Cardiac muscle cell (in vitro differentiated cells and primary cell): ENCODE data around the gene LAYN. TPM values are rescaled to one million over a fixed set of nuclear protein-coding genes. Genes with fewer than 3 reads are reported as not detected.
A peak's percentile ranks its signal among the peaks of the same experiment; 100 is the strongest.

Source experiments
- DNase-seq, 2 donors: peaks; one replicate each; pipeline versions ENCODE4 v3.0.0 to v3.0.0-alpha.2; 2010 to 2017; ENCODE audit warnings: low read depth in 1 of 2, low spot score in 1 of 2
- H3K27ac ChIP-seq: fragments of 200-600 bp; sonication (generic); 2 replicates; pipeline ENCODE4 v1.5.1; 2016
- H3K27me3 ChIP-seq: fragments of 200-600 bp; sonication (generic); 2 replicates; pipeline ENCODE4 v1.6.0; 2016; ENCODE audit warnings: control low read depth
- H3K36me3 ChIP-seq: fragments of 200-600 bp; sonication (generic); 2 replicates; pipeline ENCODE4 v1.5.1; 2016; ENCODE audit warnings: control low read depth
- H3K4me1 ChIP-seq: fragments of 200-600 bp; sonication (generic); 2 replicates; pipeline ENCODE4 v1.8.1; 2017; ENCODE audit warnings: low read depth, mild to moderate bottlenecking, mixed run types
- H3K4me3 ChIP-seq: fragments of 200-600 bp; sonication (generic); 2 replicates; pipeline ENCODE4 v1.5.1; 2016; ENCODE audit warnings: mild to moderate bottlenecking
- H3K9me3 ChIP-seq: fragments of 200-600 bp; sonication (generic); 2 replicates; pipeline ENCODE4 v1.5.1; 2017; ENCODE audit warnings: low read depth, mild to moderate bottlenecking, control low read depth
- polyA plus RNA-seq: library from polyadenylated mRNA; unstranded; fragments of >200 nt; fragmentation: Nextera tagmentation; extraction: Ambion mirVana; gene quantifications from 2 replicates; pipeline ENCODE4 v1.2.1, GENCODE V29; 2016
- total RNA-seq: library from RNA; depleted of rRNA; stranded (reverse); fragments of >200 nt; gene quantifications from 2 replicates; pipeline ENCODE4 v1.2.3, GENCODE V29; 2016
- TF ChIP-seq, protein P1 (sequence below): IDR thresholded peaks from 2 replicates; pipeline ENCODE4 v1.5.1; 2012; ENCODE audit warnings: low read depth, mild to moderate bottlenecking, low read length

The LAYN gene
- total and polyA plus RNA-seq, 2 experiments from 2014 or later: 1.1 to 2.6 TPM

GRCh38 chr11:111598148-111598547, 57.6 kb downstream of the LAYN start:
- Histone ChIP-seq H3K36me3 (no peaks in the 10 kb centered on the region), H3K27me3 (no peaks in the 10 kb centered on the region), H3K4me3 (no peak overlapping the region), H3K27ac (no peak overlapping the region), H3K4me1 (no peaks in the 10 kb centered on the region), H3K9me3 (no peaks in the 10 kb centered on the region)
- TF ChIP-seq, protein P1, sequence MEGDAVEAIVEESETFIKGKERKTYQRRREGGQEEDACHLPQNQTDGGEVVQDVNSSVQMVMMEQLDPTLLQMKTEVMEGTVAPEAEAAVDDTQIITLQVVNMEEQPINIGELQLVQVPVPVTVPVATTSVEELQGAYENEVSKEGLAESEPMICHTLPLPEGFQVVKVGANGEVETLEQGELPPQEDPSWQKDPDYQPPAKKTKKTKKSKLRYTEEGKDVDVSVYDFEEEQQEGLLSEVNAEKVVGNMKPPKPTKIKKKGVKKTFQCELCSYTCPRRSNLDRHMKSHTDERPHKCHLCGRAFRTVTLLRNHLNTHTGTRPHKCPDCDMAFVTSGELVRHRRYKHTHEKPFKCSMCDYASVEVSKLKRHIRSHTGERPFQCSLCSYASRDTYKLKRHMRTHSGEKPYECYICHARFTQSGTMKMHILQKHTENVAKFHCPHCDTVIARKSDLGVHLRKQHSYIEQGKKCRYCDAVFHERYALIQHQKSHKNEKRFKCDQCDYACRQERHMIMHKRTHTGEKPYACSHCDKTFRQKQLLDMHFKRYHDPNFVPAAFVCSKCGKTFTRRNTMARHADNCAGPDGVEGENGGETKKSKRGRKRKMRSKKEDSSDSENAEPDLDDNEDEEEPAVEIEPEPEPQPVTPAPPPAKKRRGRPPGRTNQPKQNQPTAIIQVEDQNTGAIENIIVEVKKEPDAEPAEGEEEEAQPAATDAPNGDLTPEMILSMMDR: no peak
- no peak for DNase-seq

DNA sequence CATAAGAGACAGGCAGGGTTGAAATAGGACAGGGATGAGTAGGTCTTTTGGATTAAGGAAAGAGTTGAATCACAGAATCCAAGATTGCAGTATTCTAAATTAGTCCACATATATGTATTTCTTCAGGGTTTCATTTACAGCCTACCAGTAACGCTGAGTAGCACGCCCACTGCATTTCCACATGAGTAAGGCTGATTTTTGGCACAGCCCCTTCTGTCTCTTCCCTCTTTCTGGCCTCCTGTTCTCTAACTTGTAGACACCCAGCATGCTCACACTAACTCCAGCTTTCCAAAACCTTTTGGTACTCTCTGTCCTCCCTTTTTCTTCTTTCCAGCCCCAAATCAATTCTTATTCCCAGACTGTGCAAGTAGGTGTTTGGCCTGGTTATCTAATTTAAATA, 58.0 kb downstream of the LAYN start:
- DNase-seq: peak in 1 of 2 donors; percentile 74
- Histone ChIP-seq H3K27ac (no peak overlapping the region), H3K4me1 (peaks cover under 1% of the 10 kb centered on the region), H3K4me3 (no peak overlapping the region), H3K36me3 (no peaks in the 10 kb centered on the region), H3K9me3 (no peaks in the 10 kb centered on the region), H3K27me3 (no peaks in the 10 kb centered on the region)
- TF ChIP-seq, protein P1: no peak

- peaks cover 8% of the 10 kb centered on the region for H3K4me1 ChIP-seq
- no peak for DNase-seq
Measured at GRCh38 chr11:111601636-111601978, 61.1 kb downstream of the LAYN start.

DNA sequence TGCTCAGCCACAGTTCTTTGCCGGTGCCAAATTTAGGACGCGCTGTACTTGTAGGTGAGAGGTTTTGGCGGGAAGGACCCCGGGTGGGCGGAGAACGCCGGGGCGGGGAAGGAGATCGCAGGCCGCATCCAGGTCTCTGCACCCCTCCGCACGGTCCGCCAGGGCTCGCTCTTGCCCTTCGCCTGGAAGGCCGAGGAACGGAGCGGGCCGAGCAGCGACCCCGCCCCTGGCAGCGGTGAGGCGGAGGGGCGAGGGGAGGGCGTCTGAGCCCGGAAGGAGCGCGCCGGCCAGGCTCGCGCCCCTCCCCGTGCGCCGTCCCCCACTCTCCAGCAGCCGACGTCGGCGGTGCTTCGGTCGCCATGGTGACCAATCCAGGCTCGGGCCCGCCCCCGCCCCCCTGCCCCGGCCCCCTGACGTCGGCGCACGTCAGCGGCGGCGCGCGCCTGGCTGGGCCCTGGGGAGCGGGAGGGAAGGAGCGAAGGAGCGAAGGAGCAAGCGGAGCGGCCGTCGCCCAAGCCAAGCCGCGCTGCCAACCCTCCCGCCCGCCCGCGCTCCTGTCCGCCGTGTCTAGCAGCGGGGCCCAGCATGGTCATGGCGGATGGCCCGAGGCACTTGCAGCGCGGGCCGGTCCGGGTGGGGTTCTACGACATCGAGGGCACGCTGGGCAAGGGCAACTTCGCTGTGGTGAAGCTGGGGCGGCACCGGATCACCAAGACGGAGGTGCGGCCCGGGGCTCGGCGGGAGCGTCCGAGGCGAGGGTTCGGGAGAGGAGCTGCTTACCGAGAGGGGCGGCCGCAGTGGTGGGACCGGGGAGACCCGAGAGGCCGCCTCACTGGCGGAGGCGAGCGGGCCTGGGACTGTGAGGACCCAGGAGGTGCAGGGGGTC, 61.7 kb downstream of the LAYN start, which contains the start of gene SIK2:
Gene SIK2, plus strand, starts transcription at position 471 of the 886 bp plus-strand sequence. Its CDS starts 115 bp downstream, at position 586.
- no peaks in the 10 kb centered on the region for H3K9me3 ChIP-seq
- H3K4me3 ChIP-seq: peak within 1 kb of the TSS; percentile 71
- peak; percentile 98 to 99 for DNase-seq
- H3K27ac ChIP-seq: peak within 1 kb of the TSS; percentile 96
- TF ChIP-seq, protein P1: peak; percentile 92
- H3K36me3 ChIP-seq: no peaks in the 10 kb centered on the region
- no peaks in the 10 kb centered on the region for H3K27me3 ChIP-seq
- H3K4me1 ChIP-seq: peaks cover 14% of the 10 kb centered on the region

More at GRCh38 chr11:111601636-111601978, 61.1 kb downstream of the LAYN start:
- H3K9me3 ChIP-seq: no peaks in the 10 kb centered on the region
- no peaks in the 10 kb centered on the region for H3K36me3 ChIP-seq
- TF ChIP-seq, protein P1: no peak
- no peak overlapping the region for H3K27ac ChIP-seq
- no peak overlapping the region for H3K4me3 ChIP-seq
- no peaks in the 10 kb centered on the region for H3K27me3 ChIP-seq

GRCh38 chr11:111602865-111603610, 62.5 kb downstream of the LAYN start:
- TF ChIP-seq, protein P1: no peak
- peaks cover 17% of the 10 kb centered on the region for H3K4me1 ChIP-seq
- H3K9me3 ChIP-seq: no peaks in the 10 kb centered on the region
- H3K27me3 ChIP-seq: no peaks in the 10 kb centered on the region
- peak overlapping the region; percentile 96 for H3K27ac ChIP-seq
- H3K4me3 ChIP-seq: peak overlapping the region; percentile 71
- peak; percentile 50 for DNase-seq
- no peaks in the 10 kb centered on the region for H3K36me3 ChIP-seq
